NCI-H1105 treated with DMSO at 0.1 percent for 48 hours (cell line): ENCODE measurements around the gene LHX5.

Source experiments
- DNase-seq: peaks from one replicate; lab custom pipeline; 2025; lab: John Stamatoyannopoulos, UW

The LHX5 gene

DNA sequence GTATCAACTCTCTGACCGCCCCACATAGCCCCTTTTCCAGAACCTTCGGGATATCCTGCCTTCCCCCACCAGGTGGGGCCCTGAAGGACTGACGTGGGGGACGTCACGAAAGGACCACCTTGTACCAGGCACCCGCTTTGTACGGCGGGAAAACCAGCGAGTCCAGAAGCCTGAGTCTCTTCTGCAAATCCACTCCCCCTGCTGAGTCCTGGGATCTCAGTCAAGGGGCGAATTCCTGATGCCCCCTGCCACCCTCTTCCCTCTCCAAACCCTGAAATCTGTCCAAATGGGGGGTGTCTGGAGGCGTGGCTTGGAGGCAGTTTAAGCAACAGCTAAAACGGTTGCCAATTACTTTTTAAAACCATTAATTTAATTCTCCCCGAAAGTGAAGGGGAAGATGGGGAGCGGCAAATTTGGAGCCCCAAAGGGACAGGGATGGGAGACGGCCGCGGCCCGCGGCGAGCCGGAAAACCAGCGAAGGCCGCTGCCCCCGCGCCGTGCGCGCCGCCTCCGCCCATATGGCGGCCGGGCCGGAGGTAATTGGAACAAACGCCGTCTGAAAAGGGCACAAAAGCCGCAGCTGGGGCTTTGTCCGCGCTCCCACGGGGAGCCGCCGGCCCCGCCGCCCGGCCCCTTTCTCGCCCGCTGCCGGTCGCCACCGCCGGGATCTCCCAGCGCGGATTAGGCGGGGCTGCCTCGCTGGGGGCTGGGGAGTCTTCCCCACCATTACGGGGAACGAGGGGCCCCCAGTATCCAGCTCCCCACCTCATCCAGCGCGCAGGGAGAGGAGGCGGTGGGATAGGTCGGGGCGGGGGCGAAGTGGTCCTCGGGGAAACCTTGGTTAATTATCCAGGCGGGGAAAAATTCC, 6.6 kb downstream of the LHX5 start:
- no peak for DNase-seq

DNA sequence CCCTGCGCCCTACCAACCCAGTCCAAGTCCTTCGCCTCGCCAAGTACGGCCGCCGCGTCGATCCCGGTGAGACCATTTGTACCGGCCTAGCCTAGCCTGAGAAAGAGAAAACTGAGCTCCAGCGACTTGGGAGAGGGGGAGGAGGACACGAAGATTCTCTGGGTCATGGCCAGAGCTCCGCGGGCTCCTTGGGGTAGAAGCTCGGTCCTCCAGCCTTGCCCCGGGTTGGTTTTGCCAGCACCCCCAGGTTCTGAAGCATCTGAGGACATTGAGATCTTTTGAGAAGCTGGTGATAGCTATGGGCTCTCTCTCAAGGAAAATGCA, 7.3 kb downstream of the LHX5 start:
- no peak for DNase-seq

DNA sequence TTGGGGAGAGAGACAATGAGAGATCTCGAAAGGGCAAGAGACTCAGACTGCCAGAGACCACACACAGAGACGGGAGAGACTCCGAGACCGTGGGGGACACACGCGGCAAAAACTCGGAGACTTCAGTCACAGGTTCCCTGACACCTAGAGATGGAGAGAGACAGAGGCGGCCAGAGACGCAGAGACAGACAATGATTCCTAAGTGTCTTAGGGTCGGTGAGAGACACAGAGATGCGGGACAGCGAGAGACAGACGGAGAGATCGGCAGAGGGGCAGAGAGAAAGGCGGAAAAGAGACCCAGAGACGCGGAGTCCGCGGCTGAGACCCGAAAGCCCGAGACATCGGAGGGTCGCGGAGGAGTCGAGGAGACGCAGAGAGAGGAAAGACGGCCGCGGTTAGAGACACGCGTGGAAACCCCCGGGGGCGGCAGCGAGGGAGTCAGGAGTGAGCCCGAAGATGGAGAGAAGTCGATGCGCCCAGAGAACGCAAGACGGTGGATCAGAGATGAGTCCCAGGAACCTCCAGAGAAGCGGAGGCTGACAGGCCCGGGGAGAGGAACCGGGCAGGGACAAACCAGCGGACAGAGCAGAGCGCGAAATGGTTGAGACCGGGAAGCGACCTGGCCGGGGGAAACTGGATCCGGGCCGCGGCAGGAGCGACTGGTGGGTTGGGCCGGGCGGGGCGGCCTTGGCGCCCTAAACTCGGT, 7.8 kb downstream of the LHX5 start:
- no peak for DNase-seq

DNA sequence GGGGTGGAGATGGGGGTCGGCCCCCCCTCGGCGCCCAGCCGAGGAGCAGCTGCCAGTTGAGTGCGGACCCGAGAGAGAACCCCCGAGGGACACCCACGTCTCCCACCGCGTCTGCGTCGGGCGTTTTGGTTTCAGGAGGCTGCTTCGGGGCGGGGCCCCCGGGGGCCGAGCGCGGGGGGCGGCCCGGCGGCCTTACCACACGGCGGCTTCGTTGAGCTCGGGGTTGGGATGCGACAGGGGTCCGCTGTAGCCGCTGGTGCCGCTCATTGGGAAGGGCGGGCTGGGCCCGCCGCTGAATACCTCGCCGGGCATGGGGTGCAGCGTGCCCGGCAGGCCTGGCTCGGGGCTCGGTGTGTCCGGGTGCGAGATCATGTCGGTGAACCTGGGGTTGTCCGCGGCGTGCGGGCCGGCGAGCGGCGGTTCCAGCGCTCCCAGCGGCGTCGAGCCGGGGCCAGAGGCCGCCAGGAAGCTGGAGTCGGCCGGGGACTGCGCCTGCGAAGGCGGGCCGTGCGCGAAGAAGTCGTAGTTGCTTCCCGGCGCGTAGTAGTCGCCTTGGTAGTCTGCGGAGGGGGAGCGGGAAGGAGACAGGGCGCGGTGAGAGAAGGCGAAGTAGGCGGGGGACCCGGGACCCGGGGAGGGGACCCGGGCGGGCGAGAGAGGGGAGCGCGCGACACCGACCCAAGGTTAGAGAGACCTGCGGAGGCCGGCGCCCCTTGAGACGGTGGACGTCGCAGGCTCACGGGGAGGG, 8.5 kb downstream of the LHX5 start:
- no peak for DNase-seq

DNA sequence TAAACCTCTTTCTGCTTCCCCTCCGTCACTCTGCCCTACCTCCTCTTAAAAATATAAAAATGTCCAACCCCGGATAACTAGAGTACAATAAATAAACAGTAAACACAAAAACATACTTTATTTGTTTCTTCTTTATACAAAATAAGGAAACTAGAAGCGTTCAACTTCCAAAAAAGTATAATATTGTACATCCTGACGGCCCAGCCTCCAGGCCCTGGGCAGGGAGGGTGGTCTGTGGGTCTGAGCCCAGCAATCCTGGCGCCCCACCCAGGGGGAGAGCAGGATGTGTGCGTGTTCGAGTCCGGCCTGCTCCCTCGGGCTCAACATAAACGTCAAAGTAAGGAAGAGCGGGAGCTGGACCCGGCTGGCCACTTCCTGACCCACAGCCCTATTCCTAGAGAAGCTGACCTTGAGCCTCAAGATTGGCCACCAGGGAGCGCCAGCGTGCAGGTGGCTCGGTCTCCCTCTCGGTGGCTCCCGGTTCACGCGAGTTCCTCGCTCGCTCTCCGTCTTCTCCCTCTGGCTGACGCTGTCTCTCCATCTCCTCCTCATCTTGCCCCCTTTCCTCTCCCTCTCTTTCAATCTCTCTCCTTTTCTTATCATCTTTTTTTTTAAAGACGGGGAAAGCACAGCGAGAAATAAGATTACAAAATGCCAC, 9.4 kb downstream of the LHX5 start:
- peak; percentile 57 for DNase-seq

DNA sequence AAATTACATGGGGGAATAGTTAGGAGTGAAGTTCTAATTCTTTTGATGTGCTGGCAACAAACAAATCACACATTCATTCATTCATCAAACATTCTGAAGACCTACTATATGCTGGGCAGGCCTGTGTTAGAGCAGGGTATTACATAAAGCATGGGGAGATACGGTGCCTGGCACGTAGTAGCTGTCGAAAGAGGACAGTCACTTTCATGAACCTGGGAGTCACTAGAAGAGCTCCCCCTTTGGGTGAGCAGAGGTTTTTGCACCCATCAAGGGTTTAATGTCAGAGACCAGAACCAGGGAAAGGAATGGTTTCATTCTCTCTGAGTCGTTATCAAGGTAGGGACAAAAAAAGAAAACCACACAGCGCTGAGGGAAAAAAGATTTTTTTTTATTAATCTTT, 10.0 kb downstream of the LHX5 start:
- DNase-seq, result no peak

DNA sequence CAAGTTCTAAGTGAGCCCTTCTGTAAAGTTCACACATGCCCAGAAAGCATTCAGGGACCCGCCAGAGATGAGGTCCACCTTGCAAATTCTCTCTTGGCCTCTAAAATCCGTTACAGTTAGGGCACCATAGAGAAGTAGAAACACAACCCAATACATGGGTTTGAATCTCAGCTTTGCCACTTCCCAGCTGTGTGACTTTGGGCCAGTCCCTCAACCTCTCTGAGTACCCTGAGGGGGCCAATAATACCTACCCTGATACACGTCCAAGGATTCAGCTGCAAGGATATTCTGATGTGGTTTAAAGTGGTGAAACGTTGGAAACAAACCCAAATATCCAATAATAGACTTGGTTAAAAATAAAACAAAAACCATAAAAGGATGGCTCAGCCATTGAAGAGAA, 11.7 kb downstream of the LHX5 start:
- no peak for DNase-seq

DNA sequence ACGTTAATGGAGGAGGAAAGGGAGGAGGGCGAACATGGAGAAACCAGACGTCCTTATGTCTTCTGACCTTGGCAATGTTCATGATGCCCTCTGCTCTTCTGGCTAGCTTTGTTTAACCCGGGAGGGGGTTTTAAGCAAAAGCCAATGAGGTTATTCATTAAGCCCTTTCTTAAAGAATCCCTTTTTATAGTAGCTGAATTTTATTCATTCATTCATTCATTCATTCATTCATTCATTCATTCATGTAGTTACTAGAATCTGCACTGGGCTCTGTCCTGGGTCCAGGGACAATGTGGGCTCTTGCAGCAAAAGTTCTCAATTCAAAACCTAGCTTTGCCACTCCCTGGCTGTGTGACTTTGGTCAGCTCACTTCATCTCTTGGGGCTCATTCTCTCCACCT, 14.0 kb downstream of the LHX5 start:
- no peak for DNase-seq

DNA sequence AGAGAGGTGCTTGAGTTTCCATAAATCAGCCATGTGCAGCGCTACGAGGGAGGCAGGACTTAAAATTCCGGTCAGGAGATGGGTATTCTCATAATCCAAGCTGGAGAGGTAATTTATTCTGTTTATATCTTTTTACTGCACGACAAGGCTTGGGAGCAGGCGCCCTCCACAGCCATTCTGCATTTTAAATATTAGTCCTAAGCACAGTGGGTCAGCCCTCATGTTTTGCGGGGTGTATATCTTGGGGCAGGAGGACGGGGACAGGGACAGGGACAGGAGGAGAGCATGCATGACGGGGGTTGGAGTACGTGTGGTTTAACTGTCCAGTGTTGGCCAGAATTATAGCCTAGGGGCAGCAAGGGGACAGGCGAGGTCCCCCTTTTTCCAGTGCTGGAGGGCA, 14.5 kb downstream of the LHX5 start:
- no peak for DNase-seq

DNA sequence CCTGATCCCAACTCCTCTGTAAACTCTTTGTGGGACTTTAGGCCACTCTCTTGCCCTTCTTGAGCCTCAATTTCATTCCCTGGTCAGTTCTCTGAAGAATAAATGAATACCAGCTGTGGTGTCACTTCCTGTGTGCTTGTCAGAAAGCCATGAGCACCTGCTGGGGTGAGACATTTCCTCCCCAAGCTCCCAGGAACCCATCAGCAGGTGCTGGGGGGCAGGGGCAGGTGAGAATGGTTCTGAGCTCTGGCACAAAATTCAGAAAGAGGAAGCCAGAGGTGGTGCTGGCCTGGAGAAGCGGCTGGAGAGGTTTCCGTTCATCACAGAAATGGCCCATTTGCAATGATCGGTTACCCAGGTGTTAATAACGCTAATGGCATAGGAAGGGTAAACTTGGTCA, 14.9 kb downstream of the LHX5 start:
- peak; percentile 24 for DNase-seq

DNA sequence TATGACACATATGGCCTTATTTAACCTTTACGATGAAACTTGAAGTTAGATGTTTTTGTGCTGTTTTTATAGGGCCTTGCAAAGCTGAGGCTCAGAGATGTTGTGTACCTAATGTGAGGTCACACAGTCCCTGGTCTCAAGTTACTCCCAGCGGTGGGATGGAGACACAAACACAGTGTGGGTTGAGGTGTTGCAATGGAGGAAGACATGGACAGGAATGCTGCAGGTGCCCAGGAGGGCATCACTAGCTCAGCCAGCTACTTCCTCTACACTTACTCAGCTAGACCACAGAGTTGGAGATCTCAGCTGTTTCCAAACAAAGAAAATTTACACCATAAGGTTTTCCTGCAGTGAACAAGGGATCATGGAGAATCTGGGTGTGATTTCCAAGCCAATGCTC, 15.5 kb downstream of the LHX5 start:
- DNase-seq, result no peak

DNA sequence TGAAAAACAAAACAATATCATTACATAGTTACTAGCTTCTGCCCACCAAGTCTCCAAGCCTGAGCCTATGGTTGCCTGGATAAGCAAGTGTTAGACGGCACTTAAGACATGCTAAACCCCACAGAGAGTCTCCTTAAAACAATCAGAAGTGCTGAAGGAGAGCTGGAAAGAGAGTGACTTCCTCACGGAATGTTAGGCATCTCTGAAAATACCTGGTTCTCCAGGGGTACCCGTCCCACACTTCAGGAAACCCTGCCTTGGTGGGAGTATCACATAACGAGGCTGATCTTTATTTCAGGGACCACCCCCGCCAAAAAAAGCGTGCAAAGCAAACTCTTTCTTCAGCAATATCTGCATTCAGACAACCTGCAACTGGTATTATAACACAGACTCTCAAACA, 18.3 kb downstream of the LHX5 start:
- DNase-seq, result no peak

DNA sequence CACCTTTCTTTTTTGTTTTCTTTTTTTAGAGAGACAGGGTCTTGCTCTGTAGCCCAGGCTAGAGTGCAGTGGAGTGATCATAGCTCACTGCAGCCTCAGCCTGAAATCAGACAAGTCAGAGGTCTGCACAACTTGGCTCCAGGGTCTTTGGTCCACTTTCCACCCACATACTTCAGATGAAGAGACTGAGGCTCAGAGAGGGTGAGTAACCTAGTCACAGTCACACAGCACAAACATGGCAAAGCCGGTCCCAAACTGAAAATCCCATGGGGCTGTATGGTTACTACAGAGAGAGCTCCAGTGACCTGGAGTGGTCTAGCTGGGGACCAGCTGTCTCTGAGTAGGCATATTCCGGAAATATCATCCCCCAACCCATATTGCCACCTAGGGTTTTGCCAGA, 19.2 kb downstream of the LHX5 start:
- DNase-seq, result no peak

DNA sequence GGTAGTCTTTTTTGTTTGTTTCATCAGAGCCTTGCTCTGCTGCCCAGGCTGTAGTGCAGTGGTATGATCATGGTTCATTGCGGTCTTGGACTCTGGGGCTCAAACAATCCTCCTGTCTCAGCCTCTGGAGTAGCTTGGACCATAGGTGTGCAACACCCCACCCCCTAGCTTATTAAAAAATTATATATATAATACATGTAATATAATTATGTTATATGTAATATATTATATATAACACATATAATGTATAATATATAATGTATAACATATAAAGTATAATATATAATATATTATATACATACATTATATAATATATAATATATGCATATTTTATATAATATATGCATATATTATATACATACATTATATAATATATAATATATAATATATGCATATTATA, 21.8 kb downstream of the LHX5 start:
- no peak for DNase-seq

DNA sequence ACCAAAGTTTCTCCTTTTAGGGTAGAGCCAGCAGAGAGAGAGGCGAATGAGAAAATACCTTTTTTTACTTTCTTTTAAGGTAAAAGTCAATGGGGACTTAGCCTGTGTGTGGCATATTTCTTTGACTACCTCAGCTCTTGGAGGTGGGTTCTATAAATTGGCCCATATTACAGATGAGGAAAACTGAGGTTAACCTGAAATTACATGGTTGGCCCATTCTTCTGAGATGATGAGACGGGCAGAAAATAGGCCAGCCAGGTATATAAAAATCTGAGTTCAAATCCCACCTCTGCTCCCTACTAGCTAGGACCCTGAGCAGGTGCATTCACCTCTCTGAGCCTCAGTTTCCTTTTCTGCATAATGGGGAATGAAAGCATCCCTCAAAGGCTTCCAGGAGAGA, 22.4 kb downstream of the LHX5 start:
- DNase-seq, result no peak

DNA sequence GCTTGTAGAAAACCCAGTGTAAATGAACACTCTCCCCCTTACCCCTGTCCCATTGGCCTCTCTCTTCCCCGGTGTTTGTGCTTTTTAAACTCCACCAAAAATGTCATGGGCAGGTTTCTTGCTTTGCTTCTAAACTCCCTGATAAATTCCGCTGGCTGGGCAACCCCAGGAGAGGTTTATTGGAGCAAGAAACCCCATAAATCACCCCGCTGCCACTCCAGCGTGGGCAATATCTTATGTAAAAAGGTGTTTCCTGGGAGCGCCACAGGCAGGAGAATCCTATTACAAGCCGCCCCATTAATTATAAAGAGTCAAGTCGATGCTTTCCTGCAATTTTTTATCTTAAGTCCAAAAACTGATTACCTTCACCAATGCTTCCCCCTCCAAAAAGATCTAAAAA, 22.8 kb downstream of the LHX5 start:
- no peak for DNase-seq

DNA sequence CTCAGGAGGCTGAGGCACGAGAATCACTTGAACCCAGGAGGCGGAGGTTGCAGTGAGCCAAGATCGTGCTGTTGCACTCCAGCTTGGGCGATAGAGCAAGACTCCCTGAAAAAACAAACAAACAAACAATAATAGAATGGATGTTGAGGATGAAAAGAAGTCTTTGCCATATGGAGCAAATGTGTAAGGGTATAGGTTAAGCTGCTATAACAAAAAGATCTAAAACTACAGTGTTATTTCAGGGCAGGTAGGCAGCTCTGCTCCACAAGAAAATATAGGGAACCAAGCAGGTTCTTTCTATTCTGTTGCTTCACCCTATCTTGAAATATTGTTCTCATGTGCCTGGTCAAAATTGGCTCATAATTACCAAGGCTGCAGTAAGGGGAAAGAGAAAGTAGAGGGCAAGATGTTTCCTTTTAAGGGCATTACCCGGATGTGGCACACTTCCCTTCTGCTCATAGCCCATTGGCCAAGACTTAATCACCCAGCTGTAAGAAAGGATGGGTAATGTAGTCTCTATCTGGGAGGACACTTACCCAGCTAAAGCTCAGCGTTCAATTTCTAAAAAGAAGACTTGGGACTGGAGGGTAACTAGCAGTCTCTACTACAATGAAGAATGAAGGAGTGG, 26.0 kb downstream of the LHX5 start:
- DNase-seq, result no peak

DNA sequence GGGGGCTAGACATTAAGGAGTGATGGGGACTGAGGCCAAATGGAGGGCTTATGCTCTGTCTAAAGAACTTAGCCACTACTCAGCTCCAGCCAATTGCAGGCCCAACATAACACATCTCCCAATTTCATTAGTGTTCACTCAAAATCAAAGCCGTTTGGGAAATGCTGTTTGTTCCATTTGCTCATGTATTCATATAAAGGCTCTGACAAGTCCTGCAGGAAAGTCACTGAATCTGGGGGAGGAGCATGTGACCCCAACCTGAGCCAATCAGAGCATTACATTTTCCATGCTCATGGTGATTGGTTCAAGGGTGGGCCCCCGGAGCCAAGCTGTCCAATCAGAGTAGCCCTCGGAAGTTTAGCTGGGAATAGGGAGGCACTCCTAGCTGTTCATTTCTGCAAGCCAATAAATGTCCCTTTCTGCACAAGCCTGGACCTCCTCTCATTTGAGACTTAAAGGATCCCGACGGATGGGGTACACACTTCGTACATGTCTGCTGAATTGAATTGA, 28.6 kb downstream of the LHX5 start:
- DNase-seq, result no peak

DNA sequence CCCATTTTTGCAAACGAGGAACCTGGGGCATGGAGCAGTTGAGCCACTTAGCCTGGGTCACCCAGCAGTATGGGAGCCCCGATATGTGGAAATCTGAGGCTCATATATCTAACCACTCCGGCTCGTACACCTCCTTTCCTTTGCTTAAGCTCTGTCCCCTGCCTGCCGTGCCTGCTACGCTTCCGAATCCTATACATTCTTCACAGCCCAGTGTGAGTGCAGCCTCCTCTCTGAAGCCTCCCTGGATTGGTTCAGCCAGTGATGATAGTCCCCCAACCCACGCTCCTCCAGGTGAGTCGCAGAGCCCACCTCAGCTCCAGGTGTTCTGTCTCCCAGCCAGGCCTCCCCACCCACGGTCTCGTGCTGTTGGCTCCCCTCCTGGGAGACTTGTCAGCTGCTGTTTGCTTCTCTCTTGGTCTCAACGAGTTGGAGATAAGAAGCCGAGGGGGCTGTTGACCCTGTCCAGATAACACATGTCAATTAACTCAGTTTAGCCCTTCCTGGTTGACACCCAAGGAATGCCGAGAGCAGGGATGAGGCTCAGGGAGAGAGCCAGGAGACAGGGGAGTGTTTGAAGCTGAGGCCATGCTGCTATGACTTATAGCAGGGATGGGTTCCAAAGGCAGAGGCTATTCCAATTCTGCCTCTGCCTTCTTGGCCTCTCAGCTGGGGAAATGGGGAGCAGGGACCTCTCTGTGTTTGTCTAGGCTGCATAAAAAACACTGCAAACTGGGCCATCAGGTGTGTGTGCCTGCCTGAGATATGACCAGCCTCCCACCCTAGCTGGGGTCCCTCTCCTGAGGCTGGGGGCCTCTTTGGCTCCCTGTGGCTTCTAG, 30.5 kb downstream of the LHX5 start:
- DNase-seq, result no peak

DNA sequence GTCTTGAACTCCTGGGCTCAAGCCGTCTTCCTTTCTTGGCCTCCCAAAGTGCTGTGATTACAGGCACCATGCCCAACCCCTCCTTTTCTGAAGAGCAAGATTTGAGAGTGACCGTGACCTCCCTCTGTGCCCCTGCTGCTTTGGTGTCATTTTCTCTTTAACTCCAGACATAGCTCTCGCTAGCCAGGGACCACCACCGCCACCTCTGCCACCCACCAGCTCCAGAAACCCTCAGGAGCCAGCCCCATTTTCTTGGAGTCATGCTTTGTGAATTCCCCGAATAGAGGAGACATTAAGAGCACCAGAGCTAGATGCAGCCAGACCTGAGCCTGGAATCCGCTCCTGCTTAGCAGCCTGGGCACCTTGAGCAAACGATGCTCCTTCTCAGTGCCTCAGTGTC, 31.3 kb downstream of the LHX5 start:
- no peak for DNase-seq

DNA sequence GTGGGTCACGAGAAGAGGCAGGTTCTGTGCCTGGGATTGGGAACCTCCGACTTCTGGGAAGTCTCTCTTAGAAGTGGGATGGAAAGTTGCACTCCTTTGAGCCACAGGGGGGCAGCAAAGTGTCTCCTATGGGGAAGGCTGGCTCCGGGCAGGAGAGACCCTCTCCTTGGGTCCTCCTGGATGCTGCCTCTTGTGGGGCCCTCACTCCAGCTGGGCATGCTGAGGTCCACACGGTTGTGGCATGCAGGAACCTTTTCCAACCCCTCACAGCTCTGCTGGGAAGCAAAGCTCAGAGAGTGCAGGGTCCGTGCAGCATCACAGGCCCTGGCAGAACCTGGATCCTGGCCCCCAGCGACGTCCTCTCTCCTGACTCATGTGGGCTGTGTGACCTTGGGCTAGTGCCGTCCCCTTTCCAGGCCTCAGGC, 32.1 kb downstream of the LHX5 start:
- peak; percentile 62 for DNase-seq
